ENCODE results near the gene HNRNPA2B1. TPM values are rescaled to one million over a fixed set of nuclear protein-coding genes. Genes with fewer than 3 reads are reported as not detected.

Gene HNRNPA2B1
- total RNA-seq, 1 experiment from 2014 or later, result 253 TPM

DNA sequence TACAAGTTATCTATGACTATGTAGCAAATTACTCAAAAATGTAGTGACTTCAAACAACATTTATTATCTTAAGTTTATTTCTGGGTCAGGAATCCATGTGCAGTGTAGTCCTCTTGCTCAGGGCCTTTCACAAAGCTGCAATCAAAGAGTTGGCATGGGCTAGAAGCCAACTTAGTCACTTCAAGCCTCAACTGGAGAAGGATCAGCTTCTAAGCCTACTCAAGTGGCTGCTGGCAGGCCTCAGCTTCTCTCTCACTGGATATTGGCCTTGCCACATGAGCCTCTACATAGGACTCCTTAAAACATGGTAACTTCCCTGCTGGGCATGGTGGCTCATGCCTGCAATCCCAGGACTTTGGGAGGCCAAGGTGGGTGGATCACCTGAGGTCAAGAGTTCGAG is 53.5 kb downstream of the HNRNPA2B1 start:
- peak; percentile 37 for DNase-seq (ENCODE audit: low read depth)

DNA sequence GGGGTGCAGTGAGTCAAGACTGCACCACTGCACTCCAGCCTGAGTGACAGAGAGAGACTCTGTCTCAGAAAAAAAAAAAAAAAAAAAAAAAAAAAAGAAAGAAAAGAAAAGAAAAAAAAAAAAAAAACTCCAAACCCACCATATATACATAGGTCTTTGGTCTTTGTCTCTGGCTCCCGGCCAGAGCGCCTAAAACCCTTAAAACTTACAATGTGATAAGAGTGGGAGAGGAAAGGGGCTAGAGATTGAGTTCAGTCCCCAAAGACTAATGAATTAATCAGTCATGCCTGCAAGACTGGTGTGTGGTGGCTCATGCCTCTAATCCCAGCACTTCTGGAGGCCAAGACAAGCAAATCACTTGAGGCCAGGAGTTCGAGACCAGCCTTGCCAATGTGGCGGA is 55.3 kb downstream of the HNRNPA2B1 start:
- DNase-seq (ENCODE audit: low read depth), result no peak

DNA sequence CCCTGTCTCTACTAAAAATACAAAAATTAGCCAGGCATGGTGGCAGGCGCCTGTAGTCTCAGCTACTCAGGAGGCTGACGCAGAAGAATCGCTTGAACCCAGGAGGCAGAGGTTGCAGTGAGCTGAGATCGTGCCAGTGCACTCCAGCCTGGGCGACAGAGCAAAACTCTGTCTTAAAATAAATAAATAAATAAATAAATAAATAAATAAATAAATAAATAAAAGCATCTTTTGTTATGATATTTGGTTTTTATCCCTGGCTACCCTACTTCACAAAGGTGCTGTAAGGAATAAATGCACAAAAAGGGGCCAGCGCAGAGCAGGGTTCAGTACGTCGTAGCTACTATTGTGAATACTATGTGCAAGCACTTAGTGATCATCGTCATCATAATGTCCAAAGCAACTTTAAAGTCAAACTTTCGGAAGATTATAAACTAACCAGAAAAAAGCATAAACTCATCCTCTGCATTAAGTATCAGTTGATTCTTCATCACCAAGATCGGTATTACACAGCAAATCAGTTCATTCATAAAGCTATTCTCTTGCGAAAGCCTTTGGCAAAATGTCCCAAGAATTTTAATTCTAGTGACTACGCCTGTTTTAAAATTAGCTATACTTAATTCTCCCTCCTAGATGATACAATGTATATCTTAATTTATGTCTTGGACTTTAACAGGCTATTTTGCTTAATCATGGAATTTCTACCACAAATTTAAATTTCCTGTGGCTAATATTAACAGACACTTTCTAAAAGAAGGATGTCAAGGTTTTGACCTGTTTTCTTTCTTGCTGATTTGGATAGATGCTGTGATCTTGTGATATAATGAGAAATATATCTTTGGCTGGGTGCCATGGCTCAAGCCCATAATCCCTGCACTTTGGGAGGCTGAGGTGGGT is 56.1 kb downstream of the HNRNPA2B1 start:
- no peak for DNase-seq (ENCODE audit: low read depth)

DNA sequence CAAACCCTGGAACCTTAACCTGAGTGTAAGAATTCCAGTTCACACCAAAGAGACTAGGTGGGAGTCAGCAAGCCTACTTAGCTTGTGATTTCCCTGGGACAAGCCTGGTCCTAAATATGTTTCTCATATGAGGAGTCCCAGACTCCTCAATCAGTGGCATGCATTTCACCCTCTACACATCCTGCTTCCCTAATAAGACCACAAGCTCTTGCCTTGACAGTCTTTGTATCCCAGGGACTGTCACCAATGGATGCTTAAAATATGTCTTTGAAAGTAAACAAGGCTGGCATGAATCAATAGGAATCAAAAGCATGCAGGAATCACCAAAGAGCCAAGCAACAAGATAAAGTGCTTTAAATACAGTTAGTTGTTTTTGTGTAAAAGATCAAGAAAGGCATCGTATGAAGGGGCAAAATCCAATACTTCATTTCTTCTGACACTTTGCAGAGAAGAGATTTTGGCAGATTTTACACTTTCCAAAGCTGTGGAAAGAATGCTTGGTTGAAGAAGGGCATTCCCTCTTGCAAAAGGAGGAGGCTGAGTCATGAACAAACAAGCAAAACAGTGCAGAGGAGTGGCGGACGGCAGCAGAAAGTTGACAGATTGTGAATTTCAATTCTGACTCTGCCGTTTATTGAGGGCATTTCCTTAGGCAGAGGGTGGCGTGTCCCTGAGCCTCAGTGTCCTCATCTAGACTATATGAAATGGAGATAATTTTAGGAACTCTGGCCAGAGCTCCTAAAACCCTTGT is 57.1 kb downstream of the HNRNPA2B1 start:
- DNase-seq (ENCODE audit: low read depth), result peak; percentile 31

DNA sequence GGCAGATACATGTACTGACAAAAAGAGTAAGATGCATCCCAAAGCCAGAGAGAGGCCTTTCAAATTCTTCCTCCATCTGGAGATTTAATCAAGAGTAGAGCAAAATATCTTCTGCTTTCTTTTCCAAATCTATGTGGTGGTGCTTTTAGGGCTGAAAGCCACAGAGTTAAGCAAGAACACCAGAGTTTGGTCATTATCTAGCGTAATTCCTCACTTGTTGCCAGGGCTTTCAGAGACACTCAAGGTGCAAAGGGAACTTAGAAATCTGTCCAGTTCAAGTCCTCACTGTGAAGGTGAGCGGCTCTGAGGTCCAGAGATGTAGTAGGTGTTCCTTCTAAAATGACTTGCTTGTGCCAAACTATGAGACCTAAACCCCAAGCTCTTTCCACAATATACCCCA is 59.5 kb downstream of the HNRNPA2B1 start:
- no peak for DNase-seq (ENCODE audit: low read depth)

DNA sequence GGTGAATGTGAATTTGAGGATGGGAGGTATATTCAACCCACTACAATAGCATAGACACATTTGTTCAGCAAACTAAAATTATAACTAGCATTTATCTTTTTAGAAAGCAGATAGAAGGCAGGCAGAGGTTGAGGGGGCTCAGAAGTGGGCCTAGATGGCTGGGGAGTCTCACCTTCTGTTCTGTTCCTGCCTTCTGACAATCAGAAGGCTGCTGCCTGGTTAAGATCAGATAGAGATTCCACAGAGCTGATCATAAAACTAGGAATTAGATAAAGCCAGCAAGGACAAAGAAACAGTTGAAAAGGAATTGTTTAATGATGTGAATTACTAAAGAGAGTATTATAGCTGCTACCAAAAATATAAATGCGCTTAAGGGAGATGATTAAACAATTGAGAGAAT is 60.2 kb downstream of the HNRNPA2B1 start:
- DNase-seq (ENCODE audit: low read depth), result no peak

Other genes starting within 250 kb of the HNRNPA2B1 start
- gene NFE2L3, start 48.5 kb downstream of the HNRNPA2B1 start, total RNA-seq (2014; rRNA removed; shearing (Covaris generic)), result 53.7 and 60.3 TPM in 2 replicates
- gene CBX3, start 999 bp upstream of the HNRNPA2B1 start, total RNA-seq (2014; rRNA removed; shearing (Covaris generic)), result 403 and 427 TPM in 2 replicates
- gene SNX10, start 91.1 kb upstream of the HNRNPA2B1 start, total RNA-seq (2014; rRNA removed; shearing (Covaris generic)), result 19.9 and 31.1 TPM in 2 replicates